MM.1S (cell line): ENCODE results near the gene TNFAIP3.

Experiments
- EZH2phosphoT487 ChIP-seq: fragments of 300-600 bp; sonication (generic); IDR thresholded peaks from 2 replicates; pipeline ENCODE4 v1.6.1; 2018; ENCODE audit warnings: antibody characterized with exemption, low read length
- TF ChIP-seq, protein P1 (sequence below): fragments of 300-600 bp; sonication (generic); IDR thresholded peaks from 2 replicates; pipeline ENCODE4 v1.5.1; 2016; ENCODE audit warnings: antibody characterized with exemption, low read length, mixed read lengths

GRCh38 chr6:137912813-137913212 lies 45.8 kb downstream of the TNFAIP3 start:
- TF ChIP-seq, protein P1, sequence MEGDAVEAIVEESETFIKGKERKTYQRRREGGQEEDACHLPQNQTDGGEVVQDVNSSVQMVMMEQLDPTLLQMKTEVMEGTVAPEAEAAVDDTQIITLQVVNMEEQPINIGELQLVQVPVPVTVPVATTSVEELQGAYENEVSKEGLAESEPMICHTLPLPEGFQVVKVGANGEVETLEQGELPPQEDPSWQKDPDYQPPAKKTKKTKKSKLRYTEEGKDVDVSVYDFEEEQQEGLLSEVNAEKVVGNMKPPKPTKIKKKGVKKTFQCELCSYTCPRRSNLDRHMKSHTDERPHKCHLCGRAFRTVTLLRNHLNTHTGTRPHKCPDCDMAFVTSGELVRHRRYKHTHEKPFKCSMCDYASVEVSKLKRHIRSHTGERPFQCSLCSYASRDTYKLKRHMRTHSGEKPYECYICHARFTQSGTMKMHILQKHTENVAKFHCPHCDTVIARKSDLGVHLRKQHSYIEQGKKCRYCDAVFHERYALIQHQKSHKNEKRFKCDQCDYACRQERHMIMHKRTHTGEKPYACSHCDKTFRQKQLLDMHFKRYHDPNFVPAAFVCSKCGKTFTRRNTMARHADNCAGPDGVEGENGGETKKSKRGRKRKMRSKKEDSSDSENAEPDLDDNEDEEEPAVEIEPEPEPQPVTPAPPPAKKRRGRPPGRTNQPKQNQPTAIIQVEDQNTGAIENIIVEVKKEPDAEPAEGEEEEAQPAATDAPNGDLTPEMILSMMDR = no peak
- no peak for TF ChIP-seq EZH2phosphoT487
